K562 (cell line): Measurements from ENCODE around the gene PNPLA4. TPM values are rescaled to one million over a fixed set of nuclear protein-coding genes. Genes with fewer than 3 reads are reported as not detected.

Experiments
- ADNP ChIP-seq: fragments of 200-800 bp; sonication (Bioruptor generic); IDR thresholded peaks from 2 replicates; pipeline ENCODE4 v1.6.1; 2016; ENCODE audit warnings: missing genetic modification characterization, missing compliant biosample characterization
- ESRRA ChIP-seq: fragments of 450-650 bp; IDR thresholded peaks from 2 replicates; pipeline ENCODE4 v1.6.1; 2014; ENCODE audit warnings: low read depth, mild to moderate bottlenecking, moderate library complexity, borderline replicate concordance
- ETV1 ChIP-seq: fragments of 450-650 bp; conservative IDR thresholded peaks from 2 replicates; pipeline ENCODE4 v1.6.1; 2016; ENCODE audit warnings: missing genetic modification characterization, control low read depth, low read depth, missing compliant biosample characterization
- KLF6 ChIP-seq: fragments of 250-450 bp; sonication (Bioruptor Pico); IDR thresholded peaks from 2 replicates; pipeline ENCODE4 v1.4.0; 2020; ENCODE audit warnings: mild to moderate bottlenecking, moderate library complexity, borderline replicate concordance
- LEF1 ChIP-seq: fragments of 450-650 bp; IDR thresholded peaks from 2 replicates; pipeline ENCODE4 v1.6.1; 2016; ENCODE audit warnings: mild to moderate bottlenecking
- NBN ChIP-seq: fragments of 450-650 bp; IDR thresholded peaks from 2 replicates; pipeline ENCODE4 v1.6.1; 2016; ENCODE audit warnings: low read depth, mild to moderate bottlenecking
- PRPF4 ChIP-seq: fragments of 200-400 bp; formaldehyde crosslinking; IDR thresholded peaks from one replicate; pipeline ENCODE4 v1.6.1; 2017; ENCODE audit warnings: low read length, low read depth, mild to moderate bottlenecking; ENCODE audit not compliant: insufficient read depth, poor library complexity, severe bottlenecking
- RBFOX2 ChIP-seq: fragments of 200-400 bp; formaldehyde crosslinking; IDR thresholded peaks from 2 replicates; pipeline ENCODE4 v1.6.1; 2017; ENCODE audit warnings: low read depth, mild to moderate bottlenecking, low read length, moderate library complexity
- SMARCA4 ChIP-seq: fragments of 450-650 bp; IDR thresholded peaks from 2 replicates; pipeline ENCODE4 v1.6.1; 2016
- YY1 ChIP-seq, 3 experiments: IDR thresholded peaks; 2 replicates each; pipeline ENCODE4 v1.6.1; 2011; ENCODE audit warnings: low read length in 2 of 3, mild to moderate bottlenecking in 2 of 3, moderate library complexity in 2 of 3, borderline replicate concordance in 1 of 3, control low read depth in 1 of 3, low read depth in 1 of 3; ENCODE audit not compliant: insufficient read depth in 3 of 3, insufficient replicate concordance in 2 of 3, control insufficient read depth in 1 of 3, insufficient read length in 1 of 3; ENCODE audit errors: extremely low read depth in 1 of 3
- polyA plus RNA-seq, 8 experiments: library from polyadenylated mRNA; depleted of rRNA in 4 of 8; stranded (reverse) in 5 of 8; unstranded in 3 of 8; fragments of >200 nt; fragmentation: Nextera tagmentation in 2 of 8; fragmentation: Illumina TruSeq in 1 of 8; extraction: Ambion mirVana in 2 of 8; extraction: Trizol in 1 of 8; gene quantifications; 2 replicates each; pipeline versions ENCODE4 v1.2.1 to v1.2.3, GENCODE V29; 2011 to 2014; ENCODE audit warnings: inconsistent platforms in 1 of 8, missing spikeins in 1 of 8
- total RNA-seq, 7 experiments: library from RNA; depleted of rRNA in 6 of 7; stranded (reverse); fragments of >200 nt in 6 of 7; fragmentation: Illumina TruSeq in 2 of 7; extraction: Trizol in 2 of 7; gene quantifications; 2 replicates each; pipeline versions ENCODE4 v1.2.1 to v1.2.3, GENCODE V29; 2011 to 2021; ENCODE audit warnings: low replicate concordance in 1 of 7
- TF ChIP-seq, protein P1 (sequence below): sonication (generic); formaldehyde crosslinking; IDR thresholded peaks from 2 replicates; pipeline ENCODE4 v1.8.0; 2022; ENCODE audit warnings: missing genetic modification reagents, mild to moderate bottlenecking, moderate library complexity, borderline replicate concordance
- TF ChIP-seq, protein P2 (sequence below): fragments of 250-450 bp; sonication (Bioruptor Pico); IDR thresholded peaks from 2 replicates; pipeline ENCODE4 v1.4.0; 2020
- TF ChIP-seq, protein P3 (sequence below): fragments of 450-650 bp; IDR thresholded peaks from 2 replicates; pipeline ENCODE4 v1.6.1; 2016; ENCODE audit warnings: antibody characterized with exemption
- TF ChIP-seq, protein P4 (sequence below): sonication (generic); formaldehyde crosslinking; IDR thresholded peaks from 2 replicates; pipeline ENCODE4 v1.8.1; 2023; ENCODE audit warnings: mild to moderate bottlenecking, missing genetic modification reagents
- TF ChIP-seq, protein P5 (sequence below), 2 experiments: fragments of 450-650 bp; conservative IDR thresholded peaks; 2 replicates each; pipeline ENCODE4 v1.6.1; 2017; ENCODE audit warnings: mild to moderate bottlenecking in 2 of 2, moderate library complexity in 2 of 2
- TF ChIP-seq, protein P6 (sequence below): fragments of 450-650 bp; conservative IDR thresholded peaks from 2 replicates; pipeline ENCODE4 v1.6.1; 2016; ENCODE audit warnings: missing genetic modification characterization, low read depth, mild to moderate bottlenecking, missing compliant biosample characterization, moderate library complexity

The PNPLA4 gene
- total and polyA plus RNA-seq, 9 of the 15 experiments (the other 6 are each of a cell fraction or from before 2014, with no cell fraction given), result 20.7 to 61.1 (median 32.7) TPM

DNA sequence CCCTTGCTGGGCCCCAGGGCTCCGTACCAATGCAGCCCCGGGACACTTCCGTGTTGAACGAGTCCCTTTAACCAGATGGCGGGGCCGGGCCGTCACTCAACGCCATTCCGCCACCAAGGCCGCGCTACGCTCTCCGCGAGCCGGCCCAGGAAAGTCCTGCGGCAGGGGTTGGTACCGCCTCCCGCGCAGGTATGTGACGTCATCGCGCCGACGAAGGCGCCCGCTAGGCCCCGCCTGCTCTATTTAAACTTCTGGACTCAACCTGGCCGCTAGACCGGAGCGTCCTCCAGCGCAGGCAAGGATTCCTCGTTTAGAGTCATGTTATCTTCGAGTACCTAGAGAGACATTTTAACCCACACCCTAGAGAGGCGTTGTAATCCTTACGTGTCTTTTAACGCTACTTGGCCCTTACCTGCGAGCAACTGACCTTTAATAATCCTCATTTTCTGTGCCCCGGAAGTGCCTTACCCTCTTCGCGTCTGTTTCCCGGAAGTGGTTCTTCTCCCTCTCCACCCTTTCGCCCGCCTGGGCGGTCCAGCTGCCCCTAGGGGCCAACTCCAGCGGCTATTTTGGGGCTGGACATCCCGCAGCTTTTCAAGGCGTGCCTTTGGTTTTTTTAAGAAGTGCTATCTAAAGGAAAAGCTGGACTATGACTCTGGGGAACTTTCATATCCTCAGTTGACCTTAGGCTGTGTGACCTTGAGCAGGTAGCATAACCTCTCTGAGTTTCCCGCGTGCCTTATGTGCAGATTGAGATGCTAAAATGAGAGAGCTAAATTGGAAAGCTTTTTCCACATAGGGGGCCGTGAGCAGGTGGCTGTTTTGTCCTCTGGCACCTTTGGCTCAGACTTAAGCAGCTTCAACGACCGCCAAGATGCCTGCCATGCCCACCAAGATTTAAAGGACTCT is at the start of gene PNPLA4 (continued):
- TF ChIP-seq, protein P1, sequence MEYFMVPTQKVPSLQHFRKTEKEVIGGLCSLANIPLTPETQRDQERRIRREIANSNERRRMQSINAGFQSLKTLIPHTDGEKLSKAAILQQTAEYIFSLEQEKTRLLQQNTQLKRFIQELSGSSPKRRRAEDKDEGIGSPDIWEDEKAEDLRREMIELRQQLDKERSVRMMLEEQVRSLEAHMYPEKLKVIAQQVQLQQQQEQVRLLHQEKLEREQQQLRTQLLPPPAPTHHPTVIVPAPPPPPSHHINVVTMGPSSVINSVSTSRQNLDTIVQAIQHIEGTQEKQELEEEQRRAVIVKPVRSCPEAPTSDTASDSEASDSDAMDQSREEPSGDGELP (CRISPR knock-in tag), result peak; percentile 61; the same call in 1 of the 2 replicates
- TF ChIP-seq RBFOX2, result peak; percentile 93
- TF ChIP-seq LEF1, result no peak
- TF ChIP-seq, protein P2, sequence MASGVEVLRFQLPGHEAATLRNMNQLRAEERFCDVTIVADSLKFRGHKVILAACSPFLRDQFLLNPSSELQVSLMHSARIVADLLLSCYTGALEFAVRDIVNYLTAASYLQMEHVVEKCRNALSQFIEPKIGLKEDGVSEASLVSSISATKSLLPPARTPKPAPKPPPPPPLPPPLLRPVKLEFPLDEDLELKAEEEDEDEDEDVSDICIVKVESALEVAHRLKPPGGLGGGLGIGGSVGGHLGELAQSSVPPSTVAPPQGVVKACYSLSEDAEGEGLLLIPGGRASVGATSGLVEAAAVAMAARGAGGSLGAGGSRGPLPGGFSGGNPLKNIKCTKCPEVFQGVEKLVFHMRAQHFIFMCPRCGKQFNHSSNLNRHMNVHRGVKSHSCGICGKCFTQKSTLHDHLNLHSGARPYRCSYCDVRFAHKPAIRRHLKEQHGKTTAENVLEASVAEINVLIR (CRISPR knock-in tag), result peak; percentile 77
- TF ChIP-seq SMARCA4, result no peak
- TF ChIP-seq, protein P3, sequence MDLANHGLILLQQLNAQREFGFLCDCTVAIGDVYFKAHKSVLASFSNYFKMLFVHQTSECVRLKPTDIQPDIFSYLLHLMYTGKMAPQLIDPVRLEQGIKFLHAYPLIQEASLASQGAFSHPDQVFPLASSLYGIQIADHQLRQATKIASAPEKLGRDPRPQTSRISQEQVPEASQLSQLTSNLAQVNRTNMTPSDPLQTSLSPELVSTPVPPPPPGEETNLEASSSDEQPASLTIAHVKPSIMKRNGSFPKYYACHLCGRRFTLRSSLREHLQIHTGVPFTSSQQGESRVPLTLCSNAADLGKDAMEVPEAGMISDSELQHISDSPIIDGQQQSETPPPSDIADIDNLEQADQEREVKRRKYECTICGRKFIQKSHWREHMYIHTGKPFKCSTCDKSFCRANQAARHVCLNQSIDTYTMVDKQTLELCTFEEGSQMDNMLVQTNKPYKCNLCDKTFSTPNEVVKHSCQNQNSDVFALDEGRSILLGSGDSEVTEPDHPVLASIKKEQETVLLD, result no peak
- peak; percentile 87 for TF ChIP-seq ESRRA
- TF ChIP-seq, protein P4, sequence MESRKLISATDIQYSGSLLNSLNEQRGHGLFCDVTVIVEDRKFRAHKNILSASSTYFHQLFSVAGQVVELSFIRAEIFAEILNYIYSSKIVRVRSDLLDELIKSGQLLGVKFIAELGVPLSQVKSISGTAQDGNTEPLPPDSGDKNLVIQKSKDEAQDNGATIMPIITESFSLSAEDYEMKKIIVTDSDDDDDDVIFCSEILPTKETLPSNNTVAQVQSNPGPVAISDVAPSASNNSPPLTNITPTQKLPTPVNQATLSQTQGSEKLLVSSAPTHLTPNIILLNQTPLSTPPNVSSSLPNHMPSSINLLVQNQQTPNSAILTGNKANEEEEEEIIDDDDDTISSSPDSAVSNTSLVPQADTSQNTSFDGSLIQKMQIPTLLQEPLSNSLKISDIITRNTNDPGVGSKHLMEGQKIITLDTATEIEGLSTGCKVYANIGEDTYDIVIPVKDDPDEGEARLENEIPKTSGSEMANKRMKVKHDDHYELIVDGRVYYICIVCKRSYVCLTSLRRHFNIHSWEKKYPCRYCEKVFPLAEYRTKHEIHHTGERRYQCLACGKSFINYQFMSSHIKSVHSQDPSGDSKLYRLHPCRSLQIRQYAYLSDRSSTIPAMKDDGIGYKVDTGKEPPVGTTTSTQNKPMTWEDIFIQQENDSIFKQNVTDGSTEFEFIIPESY (CRISPR knock-in tag), result peak; percentile 95
- no peak for TF ChIP-seq KLF6 (CRISPR knock-in tag)
- TF ChIP-seq, protein P5, sequence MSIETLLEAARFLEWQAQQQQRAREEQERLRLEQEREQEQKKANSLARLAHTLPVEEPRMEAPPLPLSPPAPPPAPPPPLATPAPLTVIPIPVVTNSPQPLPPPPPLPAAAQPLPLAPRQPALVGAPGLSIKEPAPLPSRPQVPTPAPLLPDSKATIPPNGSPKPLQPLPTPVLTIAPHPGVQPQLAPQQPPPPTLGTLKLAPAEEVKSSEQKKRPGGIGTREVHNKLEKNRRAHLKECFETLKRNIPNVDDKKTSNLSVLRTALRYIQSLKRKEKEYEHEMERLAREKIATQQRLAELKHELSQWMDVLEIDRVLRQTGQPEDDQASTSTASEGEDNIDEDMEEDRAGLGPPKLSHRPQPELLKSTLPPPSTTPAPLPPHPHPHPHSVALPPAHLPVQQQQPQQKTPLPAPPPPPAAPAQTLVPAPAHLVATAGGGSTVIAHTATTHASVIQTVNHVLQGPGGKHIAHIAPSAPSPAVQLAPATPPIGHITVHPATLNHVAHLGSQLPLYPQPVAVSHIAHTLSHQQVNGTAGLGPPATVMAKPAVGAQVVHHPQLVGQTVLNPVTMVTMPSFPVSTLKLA (conservative IDR thresholded peaks at IDR 0.05), result peak; percentile 37 to 73; a peak in 2 of 4 replicates
- peak; percentile 79 for TF ChIP-seq ADNP (tag)
- peak in 1 of 3 experiments; percentile 49 for TF ChIP-seq YY1 (IDR thresholded peaks at IDR 0.05; ENCODE audit: borderline replicate concordance in 1 of 3, control insufficient read depth in 1 of 3, extremely low read depth in 1 of 3, insufficient read depth in 3 of 3, insufficient read length in 1 of 3, insufficient replicate concordance in 2 of 3, low read depth in 1 of 3, low read length in 2 of 3)
- TF ChIP-seq PRPF4, result no peak
- TF ChIP-seq ETV1 (tag), result peak; percentile 10; the same call in 1 of the 2 replicates
- TF ChIP-seq, protein P6, sequence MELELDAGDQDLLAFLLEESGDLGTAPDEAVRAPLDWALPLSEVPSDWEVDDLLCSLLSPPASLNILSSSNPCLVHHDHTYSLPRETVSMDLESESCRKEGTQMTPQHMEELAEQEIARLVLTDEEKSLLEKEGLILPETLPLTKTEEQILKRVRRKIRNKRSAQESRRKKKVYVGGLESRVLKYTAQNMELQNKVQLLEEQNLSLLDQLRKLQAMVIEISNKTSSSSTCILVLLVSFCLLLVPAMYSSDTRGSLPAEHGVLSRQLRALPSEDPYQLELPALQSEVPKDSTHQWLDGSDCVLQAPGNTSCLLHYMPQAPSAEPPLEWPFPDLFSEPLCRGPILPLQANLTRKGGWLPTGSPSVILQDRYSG, result peak; percentile 67; the same call in 1 of the 2 replicates
- peak; percentile 89 for TF ChIP-seq NBN
